Prostate gland (tissue), 2 donors: Measurements from ENCODE around the gene DNAJC5G. TPM values are rescaled to one million over a fixed set of nuclear protein-coding genes. Genes with fewer than 3 reads are reported as not detected.

ENCODE experiments used
- DNase-seq: peaks from one replicate; pipeline ENCODE4 v3.0.0-alpha.2; 2019; ENCODE audit warnings: low spot score
- H3K27ac ChIP-seq, 2 donors: fragments of 200-600 bp; sonication (generic); 2 replicates each; pipeline ENCODE4 v1.5.1; 2017 to 2019
- H3K27me3 ChIP-seq: fragments of 200-600 bp; sonication (generic); replicated peaks from 2 replicates; pipeline ENCODE4 v1.5.1; 2019; ENCODE audit not compliant: insufficient read depth
- H3K36me3 ChIP-seq, 2 donors: fragments of 200-600 bp; sonication (generic); 1 replicate in 1 of 2; 2 replicates in 1 of 2; pipeline versions ENCODE4 v1.5.1 to v1.8.1; 2017 to 2019
- H3K4me1 ChIP-seq: fragments of 200-600 bp; sonication (generic); replicated peaks from 2 replicates; pipeline ENCODE4 v1.5.1; 2019
- H3K4me3 ChIP-seq, 2 donors: fragments of 200-600 bp; sonication (generic); 2 replicates each; pipeline ENCODE4 v1.5.1; 2017 to 2019
- H3K9me3 ChIP-seq: fragments of 200-600 bp; sonication (generic); 2 replicates; pipeline ENCODE4 v1.5.1; 2017
- POLR2A ChIP-seq: fragments of 450-650 bp; IDR thresholded peaks from one replicate; pipeline ENCODE4 v1.6.1; 2016; ENCODE audit warnings: antibody characterized with exemption, mild to moderate bottlenecking
- POLR2AphosphoS5 ChIP-seq: sonication (generic); formaldehyde crosslinking; IDR thresholded peaks from one replicate; pipeline ENCODE4 v1.6.1; 2017; ENCODE audit warnings: antibody characterized with exemption
- WGBS: methylation state at CpG from one replicate; pipeline ENCODE4 v1.1.5; 2018; 5-methylcytosine and 5-hydroxymethylcytosine counted together
- intact Hi-C: fragments of 100-400 bp; cut with DNase I; formaldehyde crosslinking; loops from one replicate; pipeline ENCODE4 v1.14.2; 2022
- total RNA-seq, 2 donors: library from RNA; depleted of rRNA; stranded (reverse); fragments of >200 nt; gene quantifications; one replicate each; pipeline ENCODE4 v1.1.0, GENCODE V29; 2016
- TF ChIP-seq, protein P1 (sequence below), 4 experiments: fragments of 200-600 bp in 2 of 4; fragments of 450-650 bp in 2 of 4; sonication (generic) in 2 of 4; IDR thresholded peaks; 1 replicate in 3 of 4; 2 replicates in 1 of 4; pipeline ENCODE4 v1.5.1; 2016 to 2019; ENCODE audit warnings: antibody characterized with exemption in 4 of 4, mild to moderate bottlenecking in 2 of 4, moderate library complexity in 2 of 4

The DNAJC5G gene
- total RNA-seq, 2 donors from 2014 or later = 16.1 TPM; not detected in 1

DNA sequence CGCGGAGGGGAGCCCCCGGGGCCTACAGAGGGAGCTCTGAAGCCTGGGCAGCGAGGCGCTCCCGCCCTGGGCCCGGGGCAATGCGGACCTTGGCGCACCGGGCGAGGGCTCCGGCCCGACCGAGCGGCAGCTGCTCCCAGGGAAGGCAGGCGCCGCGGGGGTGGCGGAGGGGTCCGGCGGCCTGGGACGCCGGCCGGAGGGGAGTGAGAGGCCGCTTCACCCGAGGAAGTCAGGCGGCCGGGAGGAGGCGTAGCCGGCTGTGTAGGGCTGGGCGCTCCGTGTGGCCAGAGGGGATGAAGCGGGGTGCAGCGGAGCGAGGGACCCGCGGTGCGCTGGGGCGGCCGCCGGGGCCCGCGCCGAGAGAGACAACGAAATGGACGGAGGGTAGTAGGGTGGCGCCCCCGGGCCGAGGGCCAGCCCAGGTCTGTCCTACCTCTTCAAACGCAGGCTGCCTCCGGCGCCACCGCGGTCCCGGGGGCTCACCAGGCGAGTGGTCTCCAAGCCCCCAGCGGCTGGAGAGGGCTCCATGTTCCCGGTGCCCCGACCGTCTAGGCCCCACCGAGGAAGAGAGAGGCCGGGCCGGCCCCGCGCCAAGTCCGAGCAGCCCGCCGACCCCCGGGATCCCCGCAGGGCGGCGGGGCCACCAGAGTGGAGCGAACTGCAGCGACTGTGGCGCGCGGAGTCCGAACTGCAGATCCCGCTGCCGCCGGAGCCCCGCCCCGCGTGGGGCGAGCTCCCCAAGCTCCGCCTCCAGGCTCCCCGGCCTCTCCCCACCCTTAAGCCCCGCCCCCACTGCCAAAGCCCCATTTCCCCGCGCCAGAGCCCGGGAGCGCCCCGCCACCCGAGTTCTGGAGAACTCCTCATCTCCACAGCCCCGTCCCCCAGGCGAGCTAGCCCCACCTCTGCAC, 12.6 kb upstream of the DNAJC5G start, which contains the start of gene SLC30A3:
SLC30A3 (minus strand) TSS at position 669 of the 908 bp plus-strand sequence; CDS start at position 528, 141 bp downstream.
- Histone ChIP-seq H3K4me1 (peaks cover 7% of the 10 kb centered on the region), H3K27ac (no peak within 1 kb of the TSS), H3K4me3 (peak within 1 kb of the TSS; percentile 29 to 40), H3K36me3 (no peaks in the 10 kb centered on the region), H3K27me3 (peaks cover 10% of the 10 kb centered on the region), H3K9me3 (no peaks in the 10 kb centered on the region)
- 0% methylated on average over 5 of the region's 96 CpGs for WGBS
- no peak for TF ChIP-seq POLR2A
- no peak for TF ChIP-seq POLR2AphosphoS5
- TF ChIP-seq, protein P1, sequence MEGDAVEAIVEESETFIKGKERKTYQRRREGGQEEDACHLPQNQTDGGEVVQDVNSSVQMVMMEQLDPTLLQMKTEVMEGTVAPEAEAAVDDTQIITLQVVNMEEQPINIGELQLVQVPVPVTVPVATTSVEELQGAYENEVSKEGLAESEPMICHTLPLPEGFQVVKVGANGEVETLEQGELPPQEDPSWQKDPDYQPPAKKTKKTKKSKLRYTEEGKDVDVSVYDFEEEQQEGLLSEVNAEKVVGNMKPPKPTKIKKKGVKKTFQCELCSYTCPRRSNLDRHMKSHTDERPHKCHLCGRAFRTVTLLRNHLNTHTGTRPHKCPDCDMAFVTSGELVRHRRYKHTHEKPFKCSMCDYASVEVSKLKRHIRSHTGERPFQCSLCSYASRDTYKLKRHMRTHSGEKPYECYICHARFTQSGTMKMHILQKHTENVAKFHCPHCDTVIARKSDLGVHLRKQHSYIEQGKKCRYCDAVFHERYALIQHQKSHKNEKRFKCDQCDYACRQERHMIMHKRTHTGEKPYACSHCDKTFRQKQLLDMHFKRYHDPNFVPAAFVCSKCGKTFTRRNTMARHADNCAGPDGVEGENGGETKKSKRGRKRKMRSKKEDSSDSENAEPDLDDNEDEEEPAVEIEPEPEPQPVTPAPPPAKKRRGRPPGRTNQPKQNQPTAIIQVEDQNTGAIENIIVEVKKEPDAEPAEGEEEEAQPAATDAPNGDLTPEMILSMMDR (IDR thresholded peaks at IDR 0.05) = no peak
- intact Hi-C loops = no loop called here
- peak; percentile 42 for DNase-seq

DNA sequence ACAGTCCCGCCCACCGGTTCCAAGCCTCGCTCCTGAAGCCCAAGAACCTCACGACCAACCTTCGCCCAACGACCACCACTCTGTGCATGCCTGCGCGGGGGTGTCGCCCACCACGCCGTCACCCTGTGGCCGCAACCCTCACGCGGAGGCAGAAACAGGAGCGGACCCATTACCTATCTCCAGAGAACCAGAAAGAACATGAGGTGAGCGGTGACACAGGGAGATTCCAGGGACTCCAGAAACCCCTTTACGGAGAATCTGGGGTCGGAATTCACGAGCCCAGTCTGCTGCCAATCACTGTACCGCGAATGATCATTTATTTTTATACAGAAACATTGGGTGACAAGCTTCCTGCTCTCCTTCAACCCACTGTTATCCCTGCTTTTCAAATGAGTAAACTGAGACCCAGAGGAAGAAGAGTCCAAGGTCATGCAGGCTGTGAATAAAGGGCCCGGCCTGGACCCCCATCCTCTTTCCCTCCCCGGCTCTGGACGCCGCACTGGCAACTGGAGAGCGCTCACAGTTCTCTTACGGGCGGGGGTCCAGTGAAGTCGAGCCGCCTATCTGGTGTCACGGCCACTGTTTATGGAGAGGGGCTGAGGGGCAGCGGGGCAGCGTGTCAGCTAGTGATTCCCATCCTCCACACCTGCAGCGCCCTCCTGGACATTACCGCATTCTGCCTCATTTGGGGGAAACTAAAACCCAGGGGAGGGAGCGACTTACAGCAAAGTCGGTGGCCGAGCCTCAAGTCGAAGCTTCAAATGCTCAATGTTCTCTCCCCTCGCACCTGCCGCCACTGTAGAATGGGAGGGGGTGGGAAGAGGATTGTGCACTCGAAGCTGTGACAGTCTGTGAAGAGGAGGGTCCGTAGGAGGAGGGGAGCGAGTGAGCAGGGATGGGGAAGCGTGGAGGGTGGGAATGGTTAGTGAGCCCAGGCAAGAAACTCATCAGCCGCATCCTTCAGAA, 11.7 kb upstream of the DNAJC5G start:
- peaks cover 7% of the 10 kb centered on the region for H3K4me1 ChIP-seq
- no peak for DNase-seq
- no peaks in the 10 kb centered on the region for H3K36me3 ChIP-seq
- peaks cover 10% of the 10 kb centered on the region for H3K27me3 ChIP-seq
- 2% methylated on average over 46 of the region's 46 CpGs for WGBS
- H3K9me3 ChIP-seq = no peaks in the 10 kb centered on the region
- no peak overlapping the region for H3K27ac ChIP-seq
- peak overlapping the region; percentile 29 to 40 for H3K4me3 ChIP-seq
- TF ChIP-seq, protein P1 (IDR thresholded peaks at IDR 0.05) = no peak
- no peak for TF ChIP-seq POLR2AphosphoS5
- no peak for TF ChIP-seq POLR2A
- intact Hi-C loops = no loop called here

DNA sequence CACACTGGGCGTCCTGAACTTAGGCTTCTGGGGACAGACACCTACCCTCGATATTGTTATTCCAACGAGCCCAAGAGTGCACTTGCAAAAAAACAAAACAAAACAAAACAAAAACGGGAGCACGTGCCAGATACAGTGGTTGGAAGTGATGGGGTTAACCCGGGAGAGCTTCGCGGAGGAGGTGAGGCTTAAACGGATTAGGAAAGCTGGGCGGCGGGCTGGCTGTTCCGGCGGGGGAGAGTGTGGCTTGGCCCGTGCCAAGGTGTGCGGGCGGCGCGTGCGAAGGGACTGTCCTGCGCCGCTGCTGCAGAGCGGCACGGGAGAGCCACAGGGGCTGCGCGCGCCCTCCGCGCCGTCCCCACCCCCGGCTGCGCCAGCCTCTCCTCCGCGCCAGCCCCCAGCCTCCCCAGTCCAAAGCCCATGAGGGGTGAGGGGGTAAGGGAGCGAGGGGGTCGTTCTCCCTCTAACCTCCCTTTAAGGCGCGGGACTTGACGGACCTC, 10.9 kb upstream of the DNAJC5G start:
- intact Hi-C loops = no loop called here
- DNase-seq = no peak
- no peak for TF ChIP-seq POLR2AphosphoS5
- TF ChIP-seq, protein P1 (IDR thresholded peaks at IDR 0.05) = no peak
- no peak for TF ChIP-seq POLR2A
- peak overlapping the region in 1 of 2 donors; percentile 3 for H3K4me3 ChIP-seq
- no peaks in the 10 kb centered on the region for H3K9me3 ChIP-seq
- peaks cover 7% of the 10 kb centered on the region for H3K4me1 ChIP-seq
- H3K27me3 ChIP-seq = peaks cover 10% of the 10 kb centered on the region
- H3K27ac ChIP-seq = no peak overlapping the region
- H3K36me3 ChIP-seq = no peaks in the 10 kb centered on the region
- WGBS = 1% methylated on average over 36 of the region's 38 CpGs

DNA sequence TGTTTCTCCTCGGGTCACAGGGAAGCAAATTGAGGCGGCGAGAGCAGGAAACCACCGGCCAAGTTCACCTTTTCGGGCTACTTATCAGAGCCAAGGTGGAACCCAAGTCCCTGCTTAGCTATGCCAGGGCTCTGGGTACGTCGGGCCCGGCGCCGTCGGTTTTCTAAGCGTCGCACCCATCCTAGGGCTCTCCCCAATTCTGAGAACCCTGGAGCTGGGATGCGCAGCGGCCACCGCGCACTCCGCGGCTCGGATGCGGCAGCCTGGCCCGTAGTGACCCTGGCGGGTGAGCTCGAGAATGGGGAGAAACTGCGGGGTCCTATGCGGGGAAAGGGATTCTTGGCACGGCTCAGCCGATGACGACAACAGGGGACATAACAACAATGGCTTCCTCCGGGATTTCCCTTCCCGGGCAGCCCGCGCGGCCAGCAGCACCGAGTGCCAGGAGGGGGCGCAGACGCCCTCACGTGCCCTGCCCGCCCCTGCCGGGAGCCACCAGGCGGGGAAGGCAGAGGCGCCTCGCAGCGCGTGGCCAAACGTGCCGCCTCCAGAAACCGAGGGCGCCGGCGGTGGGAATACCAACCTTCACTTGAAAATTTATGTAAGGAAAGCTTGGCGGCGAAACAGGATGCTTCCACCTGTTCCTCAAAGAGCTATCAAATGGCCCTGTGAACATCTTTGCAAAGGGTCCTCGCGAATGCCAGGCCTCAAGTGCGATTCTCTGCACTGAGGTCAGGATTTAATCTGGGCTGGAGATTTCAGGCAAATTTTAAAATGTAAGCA, 10.3 kb upstream of the DNAJC5G start:
- Histone ChIP-seq H3K4me1 (peaks cover 7% of the 10 kb centered on the region), H3K9me3 (no peaks in the 10 kb centered on the region), H3K27ac (no peak overlapping the region), H3K27me3 (peaks cover 10% of the 10 kb centered on the region), H3K4me3 (peak overlapping the region in 1 of 2 donors; percentile 6), H3K36me3 (no peaks in the 10 kb centered on the region)
- intact Hi-C loops = no loop called here
- 6% methylated on average over 34 of the region's 56 CpGs for WGBS
- peak; percentile 53 for DNase-seq
- peak; percentile 45 for TF ChIP-seq POLR2AphosphoS5
- TF ChIP-seq, protein P1 (IDR thresholded peaks at IDR 0.05) = peak in 3 of 4 experiments; percentile 27 to 59 (median 47)
- no peak for TF ChIP-seq POLR2A
